Right ventricle myocardium superior (tissue), 1 donor: ENCODE results near the gene TGFBR2. TPM values are rescaled to one million over a fixed set of nuclear protein-coding genes. Genes with fewer than 3 reads are reported as not detected.
"Not testable (repeated sequence)": the region's sequence is repeated elsewhere in the genome, so short reads cannot be mapped to it uniquely, and the experiment has no call there.

Experiments used
- ATAC-seq: fragments of 200-7000 bp; cut with Tn5 transposase; one replicate; pipeline ENCODE4 v1.9.1; 2020; ENCODE audit warnings: mild to moderate bottlenecking; ENCODE audit not compliant: poor library complexity
- DNase-seq: peaks from one replicate; pipeline ENCODE4 v3.0.0-alpha.2; 2020
- intact Hi-C: fragments of 100-400 bp; cut with DNase I; formaldehyde crosslinking; loops from one replicate; pipeline ENCODE4 v1.11.2; 2022
- total RNA-seq: library from RNA; stranded (reverse); fragmentation: NEBNext Ultra II Directional; extraction: Animal tissue kit (Norgen Biotek cat#: 25700); gene quantifications from one replicate; pipeline ENCODE4 v1.2.1, GENCODE V29; 2021
- donor health status: DM: no; HTN: yes; CAD: no; lungs with severe emphysema.

TGFBR2 gene
- total RNA-seq, 1 donor from 2014 or later: 168 TPM

DNA sequence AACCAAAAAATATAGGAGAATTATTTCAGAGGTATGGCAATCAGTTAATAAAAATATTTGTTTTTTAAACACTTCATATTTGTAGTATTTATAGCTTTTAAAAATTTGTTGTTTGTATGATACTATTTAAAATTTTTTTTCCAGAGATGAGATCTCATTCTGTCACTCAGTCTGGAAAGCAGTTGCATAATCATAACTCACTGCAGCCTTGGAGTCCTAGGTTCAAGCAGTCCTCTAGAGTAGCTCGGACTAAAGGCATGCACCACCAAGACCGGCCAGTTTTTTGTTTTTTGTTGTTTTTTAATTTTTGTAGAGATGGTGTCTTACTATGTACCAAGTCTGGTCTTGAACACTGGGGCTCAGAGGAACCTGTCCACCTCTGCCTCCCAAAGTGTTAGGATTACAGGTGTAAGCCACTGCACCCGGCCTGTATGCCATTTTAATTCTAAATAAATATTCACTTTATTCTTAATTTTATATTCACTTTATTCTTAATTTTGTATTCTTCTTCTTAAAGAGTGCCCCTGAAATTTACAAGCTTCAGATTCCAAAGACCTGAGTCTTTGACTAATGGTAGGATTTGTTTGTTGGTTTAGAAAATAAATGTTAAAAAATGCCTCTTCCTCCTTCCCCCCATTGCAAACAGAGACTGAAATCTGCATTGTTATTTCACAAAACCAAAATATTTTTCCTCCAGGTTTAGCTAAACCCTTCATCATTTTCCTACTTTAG, 9.4 kb downstream of the TGFBR2 start:
- DNase-seq: no peak
- intact Hi-C loops: no loop called here
- ATAC-seq: peak; percentile 42

GRCh38 chr3:30616347-30617027, 10.1 kb downstream of the TGFBR2 start:
- intact Hi-C loops: no loop called here
- ATAC-seq (no peak), DNase-seq (no peak)

- no peak for DNase-seq
- ATAC-seq: no peak
- intact Hi-C loops: no loop called here
Observed at GRCh38 chr3:30617069-30617468, 10.7 kb downstream of the TGFBR2 start.

DNA sequence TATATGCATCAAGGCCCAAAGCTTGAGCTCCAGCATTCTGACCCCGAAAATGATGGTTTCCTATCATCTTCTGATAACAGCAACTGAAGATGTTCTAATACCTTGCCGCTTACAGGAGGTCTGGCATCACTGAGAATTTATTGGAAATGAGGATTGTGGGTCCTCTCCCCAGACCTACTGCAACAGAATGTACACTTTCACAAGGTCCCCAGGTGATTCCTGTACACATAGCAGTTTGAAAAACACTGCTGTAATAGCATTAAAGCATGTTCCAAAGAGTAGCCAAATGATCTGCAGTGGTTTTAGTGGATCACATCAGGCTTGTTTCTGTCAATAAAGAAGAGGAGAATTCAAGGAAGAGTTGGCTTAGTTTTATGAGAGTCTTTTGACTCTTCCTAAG, 11.3 kb downstream of the TGFBR2 start:
- no peak for ATAC-seq
- intact Hi-C loops: no loop called here
- no peak for DNase-seq

DNA sequence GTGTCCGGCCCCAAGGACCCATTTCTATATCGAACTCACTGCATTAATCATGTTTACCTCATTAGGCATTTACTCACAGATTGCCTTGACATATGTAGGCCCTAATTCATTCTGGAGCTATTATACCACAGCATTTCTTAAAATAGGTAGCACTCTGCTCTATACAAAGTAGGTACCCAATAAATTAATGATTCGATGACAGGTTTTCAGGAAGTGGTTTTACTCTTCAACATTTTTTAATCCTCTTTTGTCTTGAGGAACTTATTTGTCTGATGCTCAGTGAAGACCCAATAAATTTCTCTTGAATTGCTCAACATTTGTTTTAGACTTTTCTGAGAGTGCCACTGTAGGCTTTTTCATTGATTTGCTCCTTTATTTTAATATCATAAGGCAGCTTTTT, 12.1 kb downstream of the TGFBR2 start:
- ATAC-seq (no peak), DNase-seq (no peak)
- intact Hi-C loops: no loop called here

GRCh38 chr3:30619318-30619717, 12.9 kb downstream of the TGFBR2 start:
- intact Hi-C loops: no loop called here

GRCh38 chr3:30620402-30621360, 14.3 kb downstream of the TGFBR2 start:
- intact Hi-C loops: no loop called here
- no peak for DNase-seq
- no peak for ATAC-seq

More at GRCh38 chr3:30619318-30619717, 12.9 kb downstream of the TGFBR2 start:
- no peak for ATAC-seq
- DNase-seq: no peak

- intact Hi-C loops: no loop called here
- ATAC-seq: no peak
- no peak for DNase-seq
Observed at GRCh38 chr3:30621576-30621975, 15.2 kb downstream of the TGFBR2 start.

DNA sequence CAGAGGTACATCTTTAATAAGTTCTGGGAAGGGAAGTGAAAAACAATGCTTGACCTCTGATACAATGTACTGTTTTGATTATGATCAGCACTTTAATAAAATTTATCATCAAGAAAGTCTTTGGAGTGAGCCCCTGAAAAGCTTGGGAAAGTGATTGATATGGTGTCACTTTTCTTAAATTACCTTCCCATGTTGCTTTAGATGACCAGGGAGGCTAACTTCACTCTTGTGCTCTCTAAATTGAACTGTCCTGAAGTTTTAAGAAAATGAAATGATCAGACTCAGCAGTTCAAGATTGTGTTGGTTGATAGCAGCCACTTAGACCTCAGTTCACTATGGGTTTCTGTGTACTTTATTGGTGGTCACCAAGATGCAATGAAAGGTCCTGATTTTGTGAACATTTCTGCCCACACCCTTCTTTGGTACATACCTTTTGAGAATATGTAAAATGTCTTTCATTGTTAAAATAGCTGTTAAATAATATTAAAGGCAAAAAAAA, 15.7 kb downstream of the TGFBR2 start:
- ATAC-seq (no peak), DNase-seq (no peak)
- intact Hi-C loops: no loop called here

DNA sequence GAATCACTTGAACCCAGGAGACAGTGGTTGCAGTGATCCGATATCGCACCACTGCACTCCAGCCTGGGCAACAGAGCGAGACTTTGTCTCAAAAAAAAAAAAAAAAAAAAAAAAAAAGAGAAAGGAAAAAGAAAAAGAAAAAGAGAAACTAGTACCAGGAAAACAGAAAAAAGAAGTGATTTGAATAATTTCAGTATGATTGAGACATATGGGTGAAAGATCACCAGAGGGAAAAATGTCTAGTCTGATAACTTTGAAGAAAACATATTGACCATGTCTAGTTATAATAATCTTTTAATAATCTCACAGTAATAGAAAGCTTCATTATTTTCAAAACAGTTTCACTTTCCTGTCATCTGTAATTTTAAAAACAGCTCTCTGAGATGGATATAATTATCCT, 16.4 kb downstream of the TGFBR2 start:
- intact Hi-C loops: no loop called here
- no peak for DNase-seq
- ATAC-seq: no peak

DNA sequence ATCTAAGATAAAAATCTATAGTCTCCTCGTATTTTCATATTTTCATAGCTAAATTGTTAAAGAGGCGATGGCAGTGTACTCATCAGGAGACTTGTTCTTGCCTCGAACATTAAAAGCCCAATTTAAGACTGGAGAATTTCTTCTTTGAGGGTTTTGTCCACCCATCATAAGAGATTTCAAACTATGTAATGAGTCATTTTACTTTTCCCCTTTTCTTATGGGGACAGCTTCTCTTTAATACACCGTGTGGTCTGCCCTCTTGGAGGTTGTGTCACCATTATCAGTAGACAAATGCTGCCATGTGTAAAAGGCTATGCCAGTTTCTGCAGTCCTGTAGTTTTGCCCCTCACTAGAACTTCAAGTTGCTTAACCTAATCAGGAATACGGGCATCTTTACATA, 16.9 kb downstream of the TGFBR2 start:
- ATAC-seq: no peak
- intact Hi-C loops: no loop called here
- no peak for DNase-seq

- ATAC-seq, intact Hi-C loops, DNase-seq: not testable (repeated sequence)
Observed at GRCh38 chr3:30624480-30624879, 18.1 kb downstream of the TGFBR2 start.

- ATAC-seq (no peak), DNase-seq (no peak)
- intact Hi-C loops: no loop called here
Observed at GRCh38 chr3:30625541-30626438, 19.4 kb downstream of the TGFBR2 start.

DNA sequence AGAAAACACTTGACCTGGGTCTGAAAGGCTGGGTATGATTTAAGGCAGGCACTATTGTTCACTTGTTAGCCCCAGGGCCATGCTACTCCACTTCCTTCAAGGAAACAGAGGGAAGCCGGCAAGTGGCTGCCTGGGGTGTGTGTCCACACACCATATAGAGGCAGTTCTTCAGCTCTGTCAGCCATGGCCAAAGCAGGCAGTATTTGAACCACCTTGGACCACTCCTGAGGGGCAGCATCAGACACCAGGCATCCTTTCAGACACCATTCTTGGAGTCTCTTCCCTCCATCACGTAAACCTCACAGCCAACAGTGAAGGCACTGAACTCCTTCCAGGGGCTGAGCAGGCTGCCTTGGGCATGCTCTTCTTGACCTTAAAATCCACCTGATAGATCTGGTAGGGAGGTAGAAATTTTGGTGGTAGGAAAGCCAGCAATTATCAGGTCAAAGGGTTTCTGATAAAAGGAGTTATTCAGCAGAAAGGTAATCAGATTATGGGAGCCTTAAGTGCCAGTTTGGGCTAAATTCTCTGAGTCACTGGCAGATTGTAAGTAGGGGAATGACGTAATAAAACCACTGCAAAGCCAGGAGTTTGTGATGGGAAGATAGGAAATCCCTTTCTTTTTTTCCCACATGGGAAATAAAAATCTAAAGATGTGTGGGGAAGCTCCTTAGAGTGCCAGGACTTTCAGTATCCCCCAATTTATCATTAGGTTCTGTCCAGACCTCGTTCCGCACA, 20.2 kb downstream of the TGFBR2 start:
- intact Hi-C loops: no loop called here
- ATAC-seq (no peak), DNase-seq (no peak)

GRCh38 chr3:30628205-30628900, 22.0 kb downstream of the TGFBR2 start:
- intact Hi-C loops: no loop called here
- ATAC-seq (no peak), DNase-seq (no peak)

GRCh38 chr3:30628901-30629590, 22.6 kb downstream of the TGFBR2 start:
- no peak for DNase-seq
- ATAC-seq: peak; percentile 50
- intact Hi-C loops: no loop called here
